Fibroblast of skin of scalp (primary cell): ENCODE measurements around the gene ATRX. TPM values are rescaled to one million over a fixed set of nuclear protein-coding genes. Genes with fewer than 3 reads are reported as not detected.
"Not testable (repeated sequence)": the region's sequence is repeated elsewhere in the genome, so short reads cannot be mapped to it uniquely, and the experiment has no call there.

ENCODE experiments used
- DNase-seq: peaks from one replicate; pipeline ENCODE4 v3.0.0-alpha.2; 2013
- polyA plus RNA-seq, 2 experiments: library from polyadenylated mRNA; unstranded; fragments of 120-200 nt; gene quantifications; one replicate each; pipeline ENCODE4 v1.2.1, GENCODE V29; 2013; ENCODE audit not compliant: insufficient read length in 2 of 2

The ATRX gene, protein sequence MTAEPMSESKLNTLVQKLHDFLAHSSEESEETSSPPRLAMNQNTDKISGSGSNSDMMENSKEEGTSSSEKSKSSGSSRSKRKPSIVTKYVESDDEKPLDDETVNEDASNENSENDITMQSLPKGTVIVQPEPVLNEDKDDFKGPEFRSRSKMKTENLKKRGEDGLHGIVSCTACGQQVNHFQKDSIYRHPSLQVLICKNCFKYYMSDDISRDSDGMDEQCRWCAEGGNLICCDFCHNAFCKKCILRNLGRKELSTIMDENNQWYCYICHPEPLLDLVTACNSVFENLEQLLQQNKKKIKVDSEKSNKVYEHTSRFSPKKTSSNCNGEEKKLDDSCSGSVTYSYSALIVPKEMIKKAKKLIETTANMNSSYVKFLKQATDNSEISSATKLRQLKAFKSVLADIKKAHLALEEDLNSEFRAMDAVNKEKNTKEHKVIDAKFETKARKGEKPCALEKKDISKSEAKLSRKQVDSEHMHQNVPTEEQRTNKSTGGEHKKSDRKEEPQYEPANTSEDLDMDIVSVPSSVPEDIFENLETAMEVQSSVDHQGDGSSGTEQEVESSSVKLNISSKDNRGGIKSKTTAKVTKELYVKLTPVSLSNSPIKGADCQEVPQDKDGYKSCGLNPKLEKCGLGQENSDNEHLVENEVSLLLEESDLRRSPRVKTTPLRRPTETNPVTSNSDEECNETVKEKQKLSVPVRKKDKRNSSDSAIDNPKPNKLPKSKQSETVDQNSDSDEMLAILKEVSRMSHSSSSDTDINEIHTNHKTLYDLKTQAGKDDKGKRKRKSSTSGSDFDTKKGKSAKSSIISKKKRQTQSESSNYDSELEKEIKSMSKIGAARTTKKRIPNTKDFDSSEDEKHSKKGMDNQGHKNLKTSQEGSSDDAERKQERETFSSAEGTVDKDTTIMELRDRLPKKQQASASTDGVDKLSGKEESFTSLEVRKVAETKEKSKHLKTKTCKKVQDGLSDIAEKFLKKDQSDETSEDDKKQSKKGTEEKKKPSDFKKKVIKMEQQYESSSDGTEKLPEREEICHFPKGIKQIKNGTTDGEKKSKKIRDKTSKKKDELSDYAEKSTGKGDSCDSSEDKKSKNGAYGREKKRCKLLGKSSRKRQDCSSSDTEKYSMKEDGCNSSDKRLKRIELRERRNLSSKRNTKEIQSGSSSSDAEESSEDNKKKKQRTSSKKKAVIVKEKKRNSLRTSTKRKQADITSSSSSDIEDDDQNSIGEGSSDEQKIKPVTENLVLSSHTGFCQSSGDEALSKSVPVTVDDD (N-terminal part only)
- 25.9 TPM for polyA plus RNA-seq (2013, experiment 1 of 2; ENCODE audit: insufficient read length)
- 30.2 TPM for polyA plus RNA-seq (2013, experiment 2 of 2; ENCODE audit: insufficient read length)

DNA sequence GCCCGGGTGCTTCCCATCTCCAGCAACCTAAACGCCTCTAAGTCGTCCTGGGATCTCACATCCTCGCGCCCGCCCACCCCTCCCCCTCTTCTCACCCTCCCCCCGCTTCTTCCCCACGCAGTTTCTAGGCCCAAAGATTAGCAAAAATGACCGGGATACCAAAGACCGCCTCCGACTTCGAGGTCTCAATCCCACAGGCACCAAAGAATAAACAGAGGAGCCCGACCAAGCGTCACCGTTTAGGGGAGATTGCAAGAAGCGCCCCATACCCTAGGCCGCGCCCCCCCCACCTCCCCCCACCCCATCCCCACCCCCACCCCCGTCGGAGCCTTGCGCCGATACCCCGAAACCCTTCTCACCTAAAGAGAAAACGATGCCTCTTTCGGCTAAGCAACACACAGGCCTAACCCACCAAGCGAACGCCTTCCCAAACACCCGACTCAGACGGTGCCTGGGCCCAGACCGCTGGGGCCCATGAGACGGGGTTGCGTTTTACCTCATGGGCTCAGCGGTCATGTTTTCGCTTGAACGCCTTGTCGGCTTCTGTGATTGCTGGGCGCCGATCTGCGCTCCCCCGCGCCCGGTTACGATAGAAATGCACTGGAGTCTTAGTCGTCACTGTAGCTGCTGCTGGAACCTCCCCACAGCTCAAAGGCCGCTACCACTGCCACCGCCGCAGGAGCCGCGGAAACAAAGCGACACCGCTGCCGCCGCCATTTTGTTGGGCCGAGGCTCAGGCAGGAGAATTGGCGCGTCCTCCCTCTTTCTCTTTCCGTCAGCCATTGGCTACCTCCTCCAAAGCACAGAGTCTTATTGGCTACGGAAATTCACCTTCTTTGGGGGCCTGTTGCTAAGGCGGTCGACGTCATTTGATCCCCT, at the start of gene ATRX:
TSS of gene ATRX (minus strand) at position 731 of the 879 bp plus-strand sequence. CDS start at position 516, 215 bp downstream.
- DNase-seq: peak; percentile 78

DNA sequence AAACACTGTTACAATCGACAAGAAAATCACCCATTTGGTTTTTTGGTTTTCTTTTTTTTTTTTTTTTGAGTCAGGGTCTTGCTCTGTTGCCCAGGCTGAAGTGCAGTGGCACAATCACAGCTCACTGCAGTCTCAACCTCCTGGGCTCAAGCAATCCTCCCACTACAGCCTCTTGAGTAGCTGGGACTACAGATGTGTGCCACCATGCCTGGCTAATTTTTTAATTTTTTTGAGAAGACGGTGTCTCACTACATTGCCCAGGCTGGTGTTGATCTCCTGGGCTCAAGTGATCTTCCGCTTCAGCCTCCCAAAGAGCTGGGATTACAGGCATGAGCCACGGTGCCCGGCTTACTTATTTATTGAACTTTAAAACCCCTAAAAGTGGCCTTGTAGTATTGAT, 45.5 kb upstream of the ATRX start:
- not testable (repeated sequence) for DNase-seq

DNA sequence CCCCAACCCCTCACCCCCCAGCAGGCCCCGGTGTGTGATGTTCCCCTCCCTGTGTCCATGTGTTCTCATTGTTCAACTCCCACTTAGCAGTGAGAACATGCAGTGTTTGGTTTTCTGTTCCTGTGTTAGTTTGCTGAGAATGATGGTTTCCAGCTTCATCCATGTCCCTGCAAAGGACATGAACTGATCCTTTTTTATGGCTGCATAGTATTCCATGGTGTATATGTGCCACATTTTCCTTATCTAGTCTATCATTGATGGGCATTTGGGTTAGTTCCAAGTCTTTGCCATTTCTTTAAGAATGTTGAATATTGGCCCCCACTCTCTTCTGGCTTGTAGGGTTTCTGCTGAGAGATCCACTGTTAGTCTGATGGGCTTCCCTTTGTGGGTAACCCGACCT, 36.0 kb upstream of the ATRX start:
- not testable (repeated sequence) for DNase-seq

DNA sequence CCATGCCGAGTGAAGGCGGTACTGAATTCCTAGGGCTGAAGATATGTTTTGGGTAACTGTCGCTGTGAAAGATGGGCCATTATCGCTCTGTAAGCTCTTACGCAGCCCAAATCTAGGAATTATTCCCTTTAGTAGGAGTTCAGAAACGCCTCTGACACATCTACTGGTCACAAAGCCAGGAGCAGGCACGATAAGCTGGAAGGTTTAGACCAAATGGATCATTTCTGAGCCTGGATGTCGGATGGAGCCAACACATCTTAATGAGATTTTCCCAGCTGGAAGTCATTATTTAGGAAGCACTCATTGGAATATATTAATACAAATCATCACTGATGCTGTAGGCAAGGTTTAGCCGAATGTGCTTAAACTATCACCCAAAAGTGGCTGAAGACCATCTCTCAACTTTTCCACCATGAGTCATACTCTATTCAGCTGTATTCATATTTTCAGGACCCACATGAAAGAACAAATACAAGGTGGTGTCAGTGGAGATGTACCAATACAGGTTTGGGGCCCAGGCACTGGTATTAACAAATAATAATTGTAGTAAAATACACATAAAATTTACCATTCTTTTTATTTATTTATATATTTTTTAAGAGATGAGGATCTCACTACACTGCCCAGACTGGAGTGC, 34.2 kb upstream of the ATRX start:
- DNase-seq: no peak

GRCh38 chrX:77814210-77814609, 28.2 kb upstream of the ATRX start:
- no peak for DNase-seq

DNA sequence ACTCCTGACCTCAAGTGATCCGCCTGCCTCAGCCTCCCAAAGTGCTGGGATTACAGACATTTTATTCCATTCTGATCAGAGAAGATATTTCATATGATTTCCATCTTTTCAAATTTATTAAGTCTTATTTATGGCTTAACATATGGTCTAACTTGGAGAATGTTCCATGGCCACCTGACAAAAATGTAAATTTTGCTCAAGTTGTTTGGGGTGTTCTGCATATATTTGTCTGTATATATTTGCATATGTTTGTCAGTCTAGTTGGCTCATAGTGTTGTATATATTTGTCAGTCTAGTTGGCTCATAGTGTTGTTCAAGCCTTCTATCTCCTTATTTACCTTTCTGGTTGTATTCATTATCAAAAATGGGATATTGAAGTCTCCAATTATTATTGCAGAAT, 16.2 kb upstream of the ATRX start:
- no peak for DNase-seq

- no peak for DNase-seq
These were observed 9.1 kb upstream of the ATRX start for GRCh38 chrX:77795124-77795523.

DNA sequence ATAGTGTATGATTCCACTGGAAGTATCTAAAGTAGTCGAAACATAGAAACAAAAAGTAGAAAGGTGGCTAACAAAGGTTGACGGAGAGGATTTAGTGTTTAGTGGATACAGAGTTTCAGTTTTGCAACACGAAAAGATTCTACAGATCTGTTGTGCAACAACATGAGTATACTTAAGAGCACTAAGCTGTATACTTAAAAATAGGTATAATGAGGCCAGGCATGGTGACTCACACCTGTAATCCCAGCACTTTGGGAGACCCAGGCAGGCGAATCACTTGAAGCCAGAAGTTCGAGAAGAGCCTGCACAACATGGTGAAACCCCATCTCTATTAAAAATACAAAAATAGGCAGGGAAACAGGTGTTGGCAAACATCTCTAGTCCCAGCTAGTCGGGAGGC, 7.9 kb upstream of the ATRX start:
- DNase-seq: no peak

- peak; percentile 33 for DNase-seq
These were observed 2.0 kb upstream of the ATRX start for GRCh38 chrX:77788050-77788449.

GRCh38 chrX:77786365-77786680, 307 bp upstream of the ATRX start:
- DNase-seq: no peak

DNA sequence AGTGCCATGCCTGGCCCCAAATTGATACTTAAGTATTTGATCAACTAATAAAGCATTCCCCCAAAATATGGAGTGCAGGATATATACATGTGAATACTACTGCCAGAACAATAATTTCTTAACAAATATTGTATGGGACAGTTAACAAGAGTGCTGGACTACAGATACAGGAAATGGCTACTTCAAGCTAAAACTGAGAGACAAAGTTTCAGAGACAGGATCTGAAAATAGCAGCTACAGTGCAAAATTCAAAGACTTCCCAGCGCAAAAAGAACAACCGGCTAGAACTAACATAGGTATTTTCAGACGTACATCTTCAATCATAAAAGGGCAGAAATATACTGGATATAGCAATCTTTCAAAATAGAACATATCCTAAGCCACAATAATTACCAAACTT, 6.3 kb downstream of the ATRX start:
- DNase-seq: no peak

DNA sequence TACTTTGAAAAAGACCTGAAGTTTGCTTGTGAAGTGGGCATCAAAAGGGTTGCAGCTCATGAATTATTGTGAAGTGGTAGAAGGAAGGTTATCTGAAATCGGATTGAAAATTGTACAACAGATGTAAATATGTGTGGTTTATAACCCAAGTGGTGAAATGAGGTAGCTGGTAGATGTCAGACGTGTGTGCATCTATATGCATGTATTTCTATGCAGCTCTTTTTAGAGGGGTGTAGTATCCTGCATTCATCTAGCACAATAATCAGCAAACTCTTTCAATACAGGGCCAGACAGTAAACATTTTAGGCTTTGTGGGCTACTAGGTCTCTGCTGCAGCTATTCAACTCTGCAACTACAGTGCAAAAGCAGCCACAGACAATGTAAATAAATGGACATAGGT, 9.4 kb downstream of the ATRX start:
- DNase-seq: no peak

DNA sequence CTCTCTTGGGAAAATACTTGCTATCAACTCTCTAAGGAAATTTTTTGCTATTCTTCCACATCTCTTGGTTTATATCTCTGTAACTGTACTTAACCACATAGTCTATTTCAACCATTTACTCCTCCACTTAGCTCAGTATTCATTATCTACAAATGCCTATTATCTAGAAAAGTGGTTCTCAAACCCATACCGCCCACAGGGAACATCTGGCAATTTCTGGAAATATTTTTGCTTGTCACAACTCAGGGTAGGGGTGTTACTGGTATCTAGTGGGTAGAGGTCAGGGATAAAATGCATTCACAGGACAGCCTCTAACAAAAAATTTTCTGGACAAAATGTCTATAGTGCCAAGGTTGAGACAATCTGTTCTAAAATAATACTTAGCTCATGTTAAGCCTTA, 14.4 kb downstream of the ATRX start:
- no peak for DNase-seq

- DNase-seq: no peak
These were observed 17.2 kb downstream of the ATRX start for GRCh38 chrX:77768787-77769186.

DNA sequence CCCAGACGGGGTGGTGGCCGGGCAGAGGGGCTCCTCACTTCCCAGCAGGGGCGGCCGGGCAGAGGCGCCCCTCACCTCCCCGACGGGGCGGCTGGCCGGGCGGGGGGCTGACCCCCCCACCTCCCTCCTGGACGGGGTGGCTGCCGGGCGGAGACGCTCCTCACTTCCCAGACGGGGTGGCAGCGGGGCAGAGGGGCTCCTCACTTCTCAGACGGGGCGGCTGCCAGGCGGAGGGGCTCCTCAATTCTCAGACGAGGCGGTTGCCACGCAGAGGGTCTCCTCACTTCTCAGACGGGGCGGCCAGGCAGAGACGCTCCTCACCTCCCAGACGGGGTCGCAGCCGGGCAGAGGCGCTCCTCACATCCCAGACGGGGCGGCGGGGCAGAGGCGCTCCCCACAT, 19.8 kb downstream of the ATRX start:
- not testable (repeated sequence) for DNase-seq

DNA sequence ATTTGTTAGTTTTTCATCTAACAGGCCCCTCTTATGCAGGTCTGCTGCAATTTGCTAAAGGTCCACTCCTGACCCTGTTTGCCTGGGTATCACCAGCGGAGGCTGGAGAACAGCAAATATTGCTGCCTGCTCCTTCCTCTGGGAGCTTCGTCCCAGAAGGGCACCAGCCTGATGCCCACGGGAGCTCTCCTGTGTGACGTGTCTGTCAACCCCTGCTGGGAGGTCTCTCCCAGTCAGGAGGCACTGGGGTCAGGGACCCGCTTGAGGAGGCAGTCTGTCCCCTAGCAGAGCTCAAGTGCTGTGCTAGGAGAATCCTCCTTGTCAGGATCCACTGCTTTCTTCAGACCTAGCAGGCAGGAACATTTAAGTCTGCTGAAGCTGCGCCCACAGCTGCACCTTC, 30.5 kb downstream of the ATRX start:
- no peak for DNase-seq

- DNase-seq: not testable (repeated sequence)
These were observed 32.1 kb downstream of the ATRX start for GRCh38 chrX:77753942-77754341.

- peak; percentile 52 for DNase-seq
These were observed 36.3 kb downstream of the ATRX start for GRCh38 chrX:77749695-77750094.

- peak; percentile 3 for DNase-seq
These were observed 42.3 kb downstream of the ATRX start for GRCh38 chrX:77743720-77744119.

DNA sequence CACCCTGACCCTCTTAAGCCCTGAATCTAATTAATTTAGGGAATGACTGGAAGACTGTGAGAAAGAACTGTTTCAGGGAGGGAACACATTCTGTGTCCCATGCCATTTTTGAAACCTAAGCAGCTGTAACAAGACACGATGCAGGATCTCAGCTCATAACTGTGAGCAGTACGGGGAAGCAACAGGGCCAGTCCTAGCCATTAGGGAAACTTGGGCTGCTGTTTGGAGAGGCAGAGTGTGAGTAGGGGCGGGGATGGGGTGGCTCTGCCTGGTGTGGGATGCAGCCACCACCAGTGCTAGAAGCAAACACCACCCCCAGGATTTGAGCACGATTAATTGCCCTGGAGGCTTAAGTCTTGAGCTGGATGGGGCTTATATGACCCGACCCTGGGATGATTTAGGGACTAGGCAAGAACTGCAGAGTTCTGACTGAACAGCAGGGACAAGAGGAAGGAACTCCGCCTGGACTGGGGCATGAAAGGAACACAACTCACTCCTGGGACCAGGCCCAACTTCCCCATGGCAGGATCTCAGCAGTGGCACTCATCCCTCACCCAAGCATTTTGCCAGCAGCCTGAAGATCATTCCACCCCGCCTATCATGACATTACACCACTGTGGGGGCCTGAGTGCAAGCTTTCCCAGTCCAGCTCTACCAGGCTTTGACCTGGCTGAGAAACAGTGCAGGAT, 43.1 kb downstream of the ATRX start:
- DNase-seq: no peak
